Activated CD4-positive, alpha-beta T cell treated with anti-CD3 and anti-CD28 coated beads, Interleukin-2, amount 10 ng/mL, durations not matched to agents 7 days and 5 days (primary cell): Measurements from ENCODE around the gene AMFR. TPM values are rescaled to one million over a fixed set of nuclear protein-coding genes. Genes with fewer than 3 reads are reported as not detected.
"Not testable (repeated sequence)": the region's sequence is repeated elsewhere in the genome, so short reads cannot be mapped to it uniquely, and the experiment has no call there.

Experiments
- CTCF ChIA-PET: fragments of 350-600 bp; sonication (Branson Sonifier 250); formaldehyde crosslinking; loops from one replicate; lab custom pipeline; 2021; ENCODE audit warnings: antibody characterized with exemption; lab: Charles Lee
- POLR2A ChIA-PET: fragments of 350-600 bp; sonication (Branson Sonifier 250); formaldehyde crosslinking; loops from one replicate; lab custom pipeline; 2021; ENCODE audit warnings: antibody characterized with exemption; lab: Charles Lee
- DNase-seq: peaks from one replicate; pipeline ENCODE4 v3.0.0-alpha.2; 2020
- H3K27ac Mint-ChIP-seq: one replicate; pipeline ENCODE4 v1.8.0; 2021; ENCODE audit warnings: mild to moderate bottlenecking, moderate library complexity, mixed read lengths
- H3K27me3 Mint-ChIP-seq: one replicate; pipeline ENCODE4 v1.8.0; 2021; ENCODE audit warnings: mixed read lengths
- H3K36me3 Mint-ChIP-seq: one replicate; pipeline ENCODE4 v1.8.0; 2021; ENCODE audit warnings: low read depth, mixed read lengths
- H3K4me1 Mint-ChIP-seq: one replicate; pipeline ENCODE4 v1.8.0; 2021; ENCODE audit warnings: mixed read lengths
- H3K4me3 Mint-ChIP-seq: one replicate; pipeline ENCODE4 v1.8.0; 2021; ENCODE audit warnings: mild to moderate bottlenecking, moderate library complexity, mixed read lengths
- H3K9me3 Mint-ChIP-seq: one replicate; pipeline ENCODE4 v1.8.0; 2021; ENCODE audit warnings: mixed read lengths
- total RNA-seq, 2 experiments: library from RNA; stranded (reverse); gene quantifications; one replicate each; pipeline ENCODE4 v1.2.3, GENCODE V29; 2021

Gene AMFR
- total RNA-seq, 2 experiments from 2014 or later: 52.5 to 58.5 TPM

DNA sequence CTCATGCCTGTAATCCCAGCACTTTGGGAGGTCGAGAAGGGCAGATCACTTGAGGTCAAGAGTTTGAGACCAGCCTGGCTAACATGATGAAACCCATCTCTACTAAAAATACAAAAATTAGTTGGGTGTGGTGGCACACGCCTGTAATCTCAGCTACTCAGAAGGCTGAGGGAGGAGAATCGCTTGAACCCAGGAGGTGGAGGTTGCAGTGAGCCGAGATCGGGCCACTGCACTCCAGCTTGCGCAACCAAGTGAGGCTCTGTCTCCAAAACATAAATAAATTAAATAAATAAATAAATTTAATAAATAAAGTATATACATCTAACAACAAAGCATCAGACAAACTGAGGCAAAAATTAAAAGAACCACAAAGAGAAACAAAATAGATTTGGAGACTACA is 49.6 kb downstream of the AMFR start:
- CTCF ChIA-PET, H3K9me3 Mint-ChIP-seq, H3K27ac Mint-ChIP-seq, POLR2A ChIA-PET, DNase-seq, H3K27me3 Mint-ChIP-seq, H3K4me3 Mint-ChIP-seq: not testable (repeated sequence)
- H3K36me3 Mint-ChIP-seq: peaks cover 40% of the 10 kb centered on the region
- peaks cover 22% of the 10 kb centered on the region for H3K4me1 Mint-ChIP-seq

DNA sequence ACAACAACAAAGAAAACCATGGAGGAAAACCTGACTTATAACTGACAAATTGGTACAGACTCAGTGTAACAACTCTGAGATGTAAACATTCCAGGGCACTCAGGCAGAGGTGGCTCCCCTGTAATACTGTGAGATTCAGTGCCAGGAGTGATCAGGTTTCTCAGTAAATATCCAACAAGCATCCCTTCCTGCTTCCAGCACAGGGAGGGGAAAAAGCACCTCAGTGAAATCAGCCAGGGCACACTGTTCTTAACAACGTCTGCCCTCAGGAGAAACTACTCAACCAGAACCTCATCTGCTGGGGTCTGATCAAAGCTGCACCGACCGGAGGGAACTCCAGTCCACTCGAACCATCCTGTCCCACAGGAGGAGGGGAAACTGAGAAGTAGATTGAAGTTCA is 52.3 kb downstream of the AMFR start:
- Mint-ChIP-seq H3K27ac (no peak overlapping the region), H3K9me3 (no peaks in the 10 kb centered on the region), H3K27me3 (no peaks in the 10 kb centered on the region), H3K4me1 (peaks cover 22% of the 10 kb centered on the region), H3K4me3 (no peak overlapping the region), H3K36me3 (peaks cover 24% of the 10 kb centered on the region)
- DNase-seq: no peak
- ChIA-PET POLR2A (no interaction called here), CTCF (no interaction called here)

DNA sequence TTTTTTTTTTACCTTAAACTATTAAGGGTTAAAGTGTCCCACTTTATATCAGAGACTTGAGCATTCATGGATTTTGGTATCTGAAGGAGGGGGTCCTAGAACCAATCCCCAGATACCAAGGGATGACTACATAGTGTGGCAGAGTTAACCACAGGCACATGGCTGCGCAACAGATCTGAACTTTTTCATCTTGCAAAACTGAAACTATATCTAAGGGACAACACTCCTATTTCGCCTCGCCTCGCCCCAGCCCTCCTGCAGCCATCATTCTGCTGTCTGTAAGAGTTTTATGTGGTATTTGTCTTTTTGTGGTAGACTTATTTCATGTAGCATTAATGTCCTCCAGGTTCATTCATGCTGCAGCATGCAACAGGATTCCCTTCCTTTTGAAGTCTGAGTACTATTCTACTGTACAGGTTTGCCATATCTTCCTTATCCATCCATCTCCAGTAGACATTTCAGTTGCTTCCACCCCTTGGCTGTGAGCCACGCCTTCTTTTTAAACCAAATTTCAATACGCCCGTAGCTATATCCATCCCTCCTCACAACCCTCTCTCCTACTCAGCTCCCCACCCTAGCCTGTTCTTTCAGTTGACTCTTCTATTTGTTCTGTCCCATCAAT is 53.2 kb downstream of the AMFR start:
- peak overlapping the region; percentile 15 for H3K27ac Mint-ChIP-seq
- H3K36me3 Mint-ChIP-seq: peaks cover 23% of the 10 kb centered on the region
- H3K4me1 Mint-ChIP-seq: peaks cover 22% of the 10 kb centered on the region
- no peaks in the 10 kb centered on the region for H3K9me3 Mint-ChIP-seq
- POLR2A ChIA-PET: no interaction called here
- H3K27me3 Mint-ChIP-seq: no peaks in the 10 kb centered on the region
- no peak overlapping the region for H3K4me3 Mint-ChIP-seq
- CTCF ChIA-PET: no interaction called here
- DNase-seq: peak; percentile 47

DNA sequence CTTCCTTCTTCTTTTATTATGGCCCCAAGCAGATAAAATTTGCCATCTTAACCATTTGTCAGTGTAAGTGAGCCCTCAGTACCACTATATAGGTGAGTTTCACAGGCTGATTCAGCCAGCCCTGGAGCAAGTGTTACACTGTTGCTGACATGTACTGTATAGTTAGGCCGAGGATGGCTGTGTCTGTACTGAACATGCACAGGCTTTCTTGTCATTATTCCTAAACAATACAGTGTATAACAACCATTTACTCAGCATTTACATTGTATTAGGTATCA is 53.7 kb downstream of the AMFR start:
- H3K27me3 Mint-ChIP-seq: no peaks in the 10 kb centered on the region
- H3K36me3 Mint-ChIP-seq: peaks cover 23% of the 10 kb centered on the region
- no peak overlapping the region for H3K4me3 Mint-ChIP-seq
- DNase-seq: no peak
- no peaks in the 10 kb centered on the region for H3K9me3 Mint-ChIP-seq
- POLR2A ChIA-PET: no interaction called here
- H3K4me1 Mint-ChIP-seq: peaks cover 22% of the 10 kb centered on the region
- CTCF ChIA-PET: no interaction called here
- peak overlapping the region; percentile 5 for H3K27ac Mint-ChIP-seq

DNA sequence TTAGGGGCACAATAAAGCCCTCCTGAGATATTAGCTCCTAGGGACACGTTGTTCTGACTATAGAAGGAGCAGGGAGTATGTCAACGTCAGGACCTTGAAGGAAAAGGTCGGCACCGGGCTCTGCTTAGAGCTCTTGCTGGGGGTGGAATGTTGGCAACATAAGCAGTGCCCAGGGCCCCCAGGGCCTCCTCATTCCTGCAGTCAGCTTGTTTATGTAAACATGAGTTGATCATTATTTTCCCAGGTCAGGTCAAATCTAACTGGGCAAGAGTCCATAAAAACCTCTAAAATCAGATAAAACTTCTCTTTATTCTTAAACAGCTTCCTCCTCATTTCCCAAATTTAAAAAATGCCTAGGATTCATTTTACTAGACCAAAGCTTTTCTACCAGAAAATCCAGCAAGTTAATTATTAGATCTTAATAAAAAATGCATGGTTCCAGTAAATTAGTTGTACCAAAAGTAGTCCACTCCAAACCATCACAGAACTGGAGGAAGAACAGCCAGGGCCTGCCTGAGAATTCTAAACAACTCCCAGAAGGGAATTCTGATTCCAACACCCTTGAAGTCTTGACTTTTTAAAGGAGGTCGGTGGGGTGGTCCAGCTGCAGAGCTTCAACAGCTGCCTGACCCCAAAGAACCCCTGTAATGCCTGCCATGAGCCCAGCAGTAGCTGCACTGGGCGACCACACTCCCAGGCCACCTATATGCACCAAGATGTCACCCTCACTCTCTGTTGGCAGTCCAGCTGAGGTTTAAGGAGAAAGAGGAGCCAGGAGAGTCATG is 54.3 kb downstream of the AMFR start:
- Mint-ChIP-seq H3K27me3 (no peaks in the 10 kb centered on the region), H3K27ac (peak overlapping the region; percentile 5), H3K4me3 (no peak overlapping the region), H3K36me3 (peaks cover 23% of the 10 kb centered on the region), H3K4me1 (peaks cover 22% of the 10 kb centered on the region), H3K9me3 (no peaks in the 10 kb centered on the region)
- no peak for DNase-seq
- ChIA-PET CTCF (interaction anchor here (1.4 kb wide), 1 partner anchor 15 kb away, joined by 4 read pairs; no protein-coding TSS in a partner anchor), POLR2A (no interaction called here)

DNA sequence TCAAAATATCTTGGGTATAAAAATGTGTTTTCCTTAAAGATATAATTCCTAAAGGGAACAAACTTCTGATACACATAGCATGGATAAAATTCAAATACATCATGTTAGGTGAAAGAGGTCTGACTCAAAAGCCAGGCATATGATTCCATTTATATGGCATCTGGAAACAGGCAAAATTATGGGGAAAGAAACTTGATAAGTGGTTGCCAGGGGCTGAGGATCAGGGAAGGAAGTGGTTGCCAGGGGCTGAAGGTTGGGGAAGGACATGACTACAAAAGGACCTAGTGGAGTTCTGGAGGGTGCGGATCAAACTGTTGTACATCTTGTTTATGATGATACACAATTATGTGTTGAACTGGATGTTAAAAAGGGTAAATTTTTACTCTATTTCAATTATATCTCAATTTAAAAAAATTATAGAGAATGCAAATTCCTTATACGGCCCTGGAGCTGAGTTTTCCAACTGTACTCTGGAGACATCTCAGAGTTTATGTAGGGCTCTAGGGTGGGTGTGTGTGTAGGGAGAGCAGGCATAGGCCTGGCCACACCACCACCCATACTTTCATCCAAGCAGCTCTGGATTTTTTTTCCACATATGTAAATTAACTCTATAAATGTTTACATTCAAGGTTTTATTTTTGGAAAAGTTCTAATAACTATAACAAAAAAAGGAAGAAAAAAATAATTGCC is 55.0 kb downstream of the AMFR start:
- CTCF ChIA-PET: interaction anchor here (1.4 kb wide), 1 partner anchor 14 kb away, joined by 4 read pairs; no protein-coding TSS in a partner anchor
- peaks cover 22% of the 10 kb centered on the region for H3K4me1 Mint-ChIP-seq
- no peak overlapping the region for H3K27ac Mint-ChIP-seq
- H3K27me3 Mint-ChIP-seq: no peaks in the 10 kb centered on the region
- no peak for DNase-seq
- peaks cover 20% of the 10 kb centered on the region for H3K36me3 Mint-ChIP-seq
- H3K9me3 Mint-ChIP-seq: no peaks in the 10 kb centered on the region
- H3K4me3 Mint-ChIP-seq: no peak overlapping the region
- POLR2A ChIA-PET: no interaction called here

DNA sequence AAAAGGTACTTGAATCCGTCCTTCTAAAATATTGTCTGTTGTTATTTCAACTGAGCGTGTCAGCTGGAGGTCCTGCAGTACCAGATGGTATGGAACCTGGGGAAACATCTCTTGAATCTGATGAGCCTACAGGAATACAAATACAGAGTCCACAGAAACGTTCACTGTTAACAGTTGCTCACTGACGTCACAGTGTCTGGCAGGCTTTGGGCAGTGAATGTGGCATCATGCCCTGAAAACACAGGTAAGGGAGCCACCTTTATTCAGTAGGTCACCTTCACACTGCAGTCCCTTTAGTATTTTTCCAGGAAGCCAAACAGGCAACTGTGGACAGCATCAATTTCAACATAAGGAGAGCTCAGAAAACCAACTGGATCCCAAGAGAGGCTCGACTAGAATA is 56.1 kb downstream of the AMFR start:
- Mint-ChIP-seq H3K4me3 (no peak overlapping the region), H3K4me1 (peaks cover 22% of the 10 kb centered on the region), H3K27ac (no peak overlapping the region), H3K36me3 (peaks cover 22% of the 10 kb centered on the region), H3K9me3 (no peaks in the 10 kb centered on the region), H3K27me3 (no peaks in the 10 kb centered on the region)
- ChIA-PET POLR2A (no interaction called here), CTCF (interaction anchor here (1.5 to 2.3 kb wide), 2 partner anchors 12 to 17 kb away, joined by 5 to 10 read pairs; no protein-coding TSS in a partner anchor)
- DNase-seq: no peak

DNA sequence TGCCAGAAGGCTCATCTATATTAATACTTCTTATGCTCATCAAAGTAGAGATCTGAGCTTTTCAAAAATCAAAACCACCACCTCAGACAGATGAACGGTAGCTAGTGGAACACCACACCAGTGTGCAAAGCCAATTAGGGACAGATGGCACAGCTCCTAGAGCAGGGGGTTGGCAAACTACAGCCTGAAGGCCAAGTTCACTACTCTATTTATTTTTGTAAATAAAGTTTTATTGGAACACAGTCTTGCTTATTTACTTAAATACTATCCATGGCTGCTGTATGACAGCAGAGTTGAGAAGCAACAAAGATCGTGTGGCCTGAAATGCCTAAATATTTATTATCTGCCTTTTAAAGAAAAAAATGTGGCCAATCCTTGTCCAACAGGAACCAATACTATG is 56.8 kb downstream of the AMFR start:
- Mint-ChIP-seq H3K4me1 (peaks cover 22% of the 10 kb centered on the region), H3K27me3 (no peaks in the 10 kb centered on the region), H3K27ac (no peak overlapping the region), H3K9me3 (no peaks in the 10 kb centered on the region), H3K4me3 (no peak overlapping the region), H3K36me3 (peaks cover 19% of the 10 kb centered on the region)
- no peak for DNase-seq
- ChIA-PET POLR2A (no interaction called here), CTCF (interaction anchor here (1.5 to 2.3 kb wide), 2 partner anchors 12 to 18 kb away, joined by 5 to 10 read pairs; no protein-coding TSS in a partner anchor)

DNA sequence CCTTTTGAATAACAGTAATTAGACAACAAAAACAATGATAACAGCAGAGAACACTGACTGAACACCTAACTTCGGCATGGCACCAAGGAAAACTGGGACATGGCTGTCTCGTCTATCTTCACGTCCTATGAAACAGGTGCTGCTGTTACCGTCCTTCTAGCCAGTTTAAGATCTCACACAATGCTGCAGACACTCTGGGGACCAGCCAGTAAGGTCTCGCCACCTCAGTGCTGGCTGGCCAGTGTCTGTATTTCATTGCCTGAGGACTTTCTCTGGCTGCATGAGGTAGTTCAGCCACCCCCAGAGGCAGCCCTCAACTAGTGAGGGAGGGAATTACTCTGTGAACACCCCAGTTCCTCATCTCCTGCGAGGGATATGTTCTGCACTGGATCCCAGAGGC is 57.6 kb downstream of the AMFR start:
- Mint-ChIP-seq H3K4me1 (peaks cover 15% of the 10 kb centered on the region), H3K4me3 (no peak overlapping the region), H3K27me3 (no peaks in the 10 kb centered on the region), H3K27ac (no peak overlapping the region), H3K9me3 (no peaks in the 10 kb centered on the region), H3K36me3 (peaks cover 16% of the 10 kb centered on the region)
- DNase-seq: no peak
- CTCF ChIA-PET: interaction anchor here (1.1 to 2.3 kb wide), 3 partner anchors 11 to 26 kb away, joined by 3 to 10 read pairs (median 5); no protein-coding TSS in a partner anchor
- POLR2A ChIA-PET: no interaction called here

DNA sequence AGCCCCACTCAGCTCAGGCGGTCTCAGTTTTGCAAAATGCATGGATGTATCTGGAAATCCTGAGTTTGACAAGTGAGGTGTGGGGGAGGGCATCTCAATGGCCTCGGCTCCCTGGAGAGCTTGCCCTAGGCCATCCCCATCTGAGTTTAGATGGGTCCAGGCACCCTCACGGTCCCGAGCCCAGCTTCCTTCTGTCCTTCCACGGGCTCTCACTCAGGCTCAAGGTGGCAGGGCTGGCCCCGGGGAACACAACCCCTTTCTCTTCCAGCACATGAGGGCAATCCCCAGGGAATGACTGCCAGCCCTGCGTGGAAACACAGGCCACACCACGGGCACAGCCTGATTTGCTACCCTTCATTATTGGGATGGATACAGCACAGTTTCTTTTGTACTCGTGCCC is 58.4 kb downstream of the AMFR start:
- Mint-ChIP-seq H3K4me1 (peaks cover 7% of the 10 kb centered on the region), H3K27ac (no peak overlapping the region), H3K36me3 (peaks cover 21% of the 10 kb centered on the region), H3K4me3 (no peak overlapping the region), H3K9me3 (no peaks in the 10 kb centered on the region), H3K27me3 (no peaks in the 10 kb centered on the region)
- ChIA-PET POLR2A (no interaction called here), CTCF (interaction anchor here (1.1 to 2.3 kb wide), 3 partner anchors 10 to 48 kb away, joined by 3 to 10 read pairs (median 3); no protein-coding TSS in a partner anchor)
- DNase-seq: no peak

DNA sequence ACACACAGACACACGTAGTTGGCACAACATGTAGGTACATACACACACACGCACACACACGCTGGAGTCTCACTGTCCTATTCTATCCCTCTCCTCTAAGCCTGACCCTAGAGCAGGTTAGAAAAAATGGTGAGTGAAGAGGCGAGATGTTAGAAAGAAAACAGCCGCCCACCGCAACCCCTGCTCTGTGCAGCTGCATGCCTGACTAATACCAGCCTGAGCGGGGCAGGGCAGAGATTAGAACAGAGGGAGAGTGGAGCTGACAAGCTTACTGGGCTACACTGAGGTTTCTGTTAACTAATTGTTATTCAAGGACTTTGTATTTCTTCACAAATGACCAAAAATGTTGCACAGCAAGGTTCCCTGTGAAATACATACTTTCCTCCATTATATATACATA is 59.8 kb downstream of the AMFR start:
- Mint-ChIP-seq H3K4me3 (no peak overlapping the region), H3K9me3 (no peaks in the 10 kb centered on the region), H3K36me3 (peaks cover 21% of the 10 kb centered on the region), H3K27me3 (no peaks in the 10 kb centered on the region), H3K27ac (peak overlapping the region; percentile 5), H3K4me1 (no peaks in the 10 kb centered on the region)
- DNase-seq: no peak
- CTCF ChIA-PET: interaction anchor here (0.5 to 0.8 kb wide), 2 partner anchors 18 to 692 kb away, joined by 3 to 4 read pairs; no protein-coding TSS in a partner anchor
- POLR2A ChIA-PET: no interaction called here

DNA sequence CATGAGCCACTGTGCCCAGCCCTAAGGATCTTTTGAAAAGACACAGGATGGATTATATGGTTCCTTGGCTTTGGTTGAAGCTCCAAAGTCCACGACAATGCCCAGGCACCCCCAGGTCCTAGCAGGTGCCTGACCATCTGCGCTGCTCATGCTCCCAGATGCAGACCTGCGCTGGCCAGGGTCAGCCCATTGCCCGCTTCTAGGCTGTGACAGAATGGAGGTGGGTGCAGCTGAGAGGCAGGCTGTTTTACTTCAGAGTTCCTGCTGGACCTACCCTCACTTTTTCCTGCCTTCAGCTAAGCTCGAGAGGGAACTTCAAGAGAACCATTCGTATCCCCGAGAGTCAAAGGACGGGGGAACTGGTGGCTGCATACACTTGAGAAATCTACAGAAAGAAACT is 60.5 kb downstream of the AMFR start:
- peaks cover 23% of the 10 kb centered on the region for H3K36me3 Mint-ChIP-seq
- H3K27me3 Mint-ChIP-seq: no peaks in the 10 kb centered on the region
- DNase-seq: no peak
- H3K27ac Mint-ChIP-seq: no peak overlapping the region
- H3K4me1 Mint-ChIP-seq: peaks cover 6% of the 10 kb centered on the region
- ChIA-PET CTCF (interaction anchor here (0.8 to 0.9 kb wide), 2 partner anchors 19 to 35 kb away, joined by 3 read pairs; no protein-coding TSS in a partner anchor), POLR2A (no interaction called here)
- no peak overlapping the region for H3K4me3 Mint-ChIP-seq
- no peaks in the 10 kb centered on the region for H3K9me3 Mint-ChIP-seq
